ENCODE data around the gene SNRNP48. TPM values are rescaled to one million over a fixed set of nuclear protein-coding genes. Genes with fewer than 3 reads are reported as not detected.

SNRNP48 gene
- total RNA-seq, 3 donors from 2014 or later: 13.9 to 20.9 (median 15.4) TPM

- Histone ChIP-seq H3K27me3 (no peaks in the 10 kb centered on the region), H3K27ac (peak overlapping the region; percentile 59 to 62), H3K36me3 (peaks cover 10% of the 10 kb centered on the region), H3K4me3 (peak overlapping the region; percentile 81 to 92 (median 86)), H3K4me1 (peaks cover 0 to 10% of the 10 kb centered on the region in 2 donors), H3K9me3 (no peaks in the 10 kb centered on the region)
- DNase-seq (ENCODE audit: low spot score in 2 of 2): no peak
- intact Hi-C loops (cut with DNase I; ENCODE audit: low total_unique reads): no loop called here
- TF ChIP-seq POLR2A (IDR thresholded peaks at IDR 0.05) (no peak), POLR2AphosphoS5 (IDR thresholded peaks at IDR 0.05) (no peak), CTCF (IDR thresholded peaks at IDR 0.05) (no peak)
These were observed 912 bp downstream of the SNRNP48 start for GRCh38 chr6:7590918-7591302.

- Histone ChIP-seq H3K27me3 (no peaks in the 10 kb centered on the region), H3K9me3 (no peaks in the 10 kb centered on the region), H3K4me3 (no peak overlapping the region), H3K27ac (no peak overlapping the region), H3K4me1 (peaks cover 0 to 10% of the 10 kb centered on the region in 2 donors), H3K36me3 (peaks cover 10% of the 10 kb centered on the region)
- no peak for DNase-seq (ENCODE audit: low spot score in 2 of 2)
- intact Hi-C loops (cut with DNase I; ENCODE audit: low total_unique reads): no loop called here
- TF ChIP-seq POLR2AphosphoS5 (IDR thresholded peaks at IDR 0.05) (no peak), POLR2A (IDR thresholded peaks at IDR 0.05) (no peak), CTCF (IDR thresholded peaks at IDR 0.05) (no peak)
These were observed 1.8 kb downstream of the SNRNP48 start for GRCh38 chr6:7591770-7592169.

GRCh38 chr6:7593229-7593628 lies 3.2 kb downstream of the SNRNP48 start:
- no peak for TF ChIP-seq POLR2AphosphoS5 (IDR thresholded peaks at IDR 0.05)
- TF ChIP-seq CTCF (IDR thresholded peaks at IDR 0.05): no peak
- no peak for TF ChIP-seq POLR2A (IDR thresholded peaks at IDR 0.05)
- no peak for DNase-seq (ENCODE audit: low spot score in 2 of 2)
- intact Hi-C loops (cut with DNase I; ENCODE audit: low total_unique reads): no loop called here

GRCh38 chr6:7594579-7595125 lies 4.7 kb downstream of the SNRNP48 start:
- no peak overlapping the region for H3K27ac ChIP-seq
- intact Hi-C loops (cut with DNase I; ENCODE audit: low total_unique reads): no loop called here

More at GRCh38 chr6:7593229-7593628, 3.2 kb downstream of the SNRNP48 start:
- no peaks in the 10 kb centered on the region for H3K27me3 ChIP-seq
- H3K9me3 ChIP-seq: no peaks in the 10 kb centered on the region
- H3K27ac ChIP-seq: no peak overlapping the region
- H3K36me3 ChIP-seq: peaks cover 10% of the 10 kb centered on the region
- no peak overlapping the region for H3K4me3 ChIP-seq
- H3K4me1 ChIP-seq: peaks cover 0 to 10% of the 10 kb centered on the region in 2 donors

More at GRCh38 chr6:7594579-7595125, 4.7 kb downstream of the SNRNP48 start:
- H3K4me1 ChIP-seq: peaks cover 0 to 10% of the 10 kb centered on the region in 2 donors
- no peak for DNase-seq (ENCODE audit: low spot score in 2 of 2)
- H3K36me3 ChIP-seq: peaks cover 10% of the 10 kb centered on the region
- no peak overlapping the region for H3K4me3 ChIP-seq
- H3K27me3 ChIP-seq: no peaks in the 10 kb centered on the region
- no peak for TF ChIP-seq POLR2AphosphoS5 (IDR thresholded peaks at IDR 0.05)
- TF ChIP-seq CTCF (IDR thresholded peaks at IDR 0.05): no peak
- TF ChIP-seq POLR2A (IDR thresholded peaks at IDR 0.05): no peak
- H3K9me3 ChIP-seq: no peaks in the 10 kb centered on the region

All from breast epithelium (tissue), 4 donors.